ENCODE data around the gene SUMF1. TPM values are rescaled to one million over a fixed set of nuclear protein-coding genes. Genes with fewer than 3 reads are reported as not detected.

The SUMF1 gene
- total and polyA plus RNA-seq, 2 of the 4 experiments (the other 2 are of a cell fraction) = 26.3 to 38.4 TPM

DNA sequence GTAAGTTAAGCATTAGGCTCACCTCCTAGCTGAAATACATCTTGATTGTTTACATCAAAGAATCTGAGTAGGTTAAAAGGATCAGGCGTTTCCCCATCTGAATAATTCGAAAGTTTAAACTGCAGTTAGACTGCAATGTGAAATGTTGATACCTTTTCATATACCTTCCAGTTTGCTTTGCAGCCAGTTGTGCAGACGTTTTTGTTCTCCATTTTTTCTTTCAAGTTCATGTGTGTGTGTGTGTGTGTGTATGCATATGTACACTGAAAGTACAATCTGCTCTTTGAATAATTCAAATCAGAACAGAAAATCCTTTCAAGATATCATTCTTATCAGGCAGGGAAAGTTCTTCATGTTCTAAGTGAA, 29.0 kb upstream of the SUMF1 start:
- Histone ChIP-seq H2BK120ac (ENCODE audit: low read depth, low read length) (no peak overlapping the region), H3K9me3 (ENCODE audit: control insufficient read depth, insufficient read depth, low read length) (no peaks in the 10 kb centered on the region), H2BK5ac (ENCODE audit: low read depth, low read length, poor library complexity, severe bottlenecking) (no peak overlapping the region), H2BK15ac (ENCODE audit: low read depth, low read length) (no peak overlapping the region), H3K56ac (ENCODE audit: extremely low read depth, insufficient read depth, low read length) (no peak overlapping the region), H3K14ac (replicated peaks; ENCODE audit: low read depth, low read length) (no peak overlapping the region), H2BK20ac (ENCODE audit: low read depth, low read length) (no peak overlapping the region), H4K20me1 (ENCODE audit: insufficient read depth, low read length) (no peaks in the 10 kb centered on the region), H3K36me3 (ENCODE audit: control insufficient read depth, insufficient read depth, low read length) (no peaks in the 10 kb centered on the region), H3K4me1 (ENCODE audit: control insufficient read depth, insufficient read depth, low read length) (no peaks in the 10 kb centered on the region; the same call in 1 of the 2 replicates), H3K4ac (ENCODE audit: low read depth, low read length) (no peak overlapping the region), H3K18ac (ENCODE audit: low read depth, low read length) (no peak overlapping the region), H3K4me3 (ENCODE audit: insufficient read depth, low read depth, low read length) (no peak overlapping the region), H3K9ac (ENCODE audit: low read depth, low read length) (no peak overlapping the region), H4K8ac (ENCODE audit: low read depth in 2 of 2, low read length in 2 of 2) (no peak overlapping the region), H2AFZ (replicated peaks; ENCODE audit: low read length, poor library complexity) (no peak overlapping the region), H3K79me1 (ENCODE audit: low read depth in 1 of 2, low read length in 2 of 2) (no peaks in the 10 kb centered on the region), H4K5ac (ENCODE audit: low read depth, low read length) (no peak overlapping the region), H3K9me1 (ENCODE audit: insufficient read depth, low read length) (no peaks in the 10 kb centered on the region; the same call in 1 of the 2 replicates), H3K4me2 (ENCODE audit: low read depth, low read length) (no peak overlapping the region), H2AK9ac (replicated peaks; ENCODE audit: low read depth, low read length, poor library complexity) (no peak overlapping the region), H2AK5ac (ENCODE audit: low read depth, low read length) (no peak overlapping the region), H3K27me3 (ENCODE audit: control insufficient read depth, insufficient read depth, low read length) (no peaks in the 10 kb centered on the region), H3K23ac (ENCODE audit: low read depth, low read length) (no peak overlapping the region), H3K27ac (ENCODE audit: insufficient read depth, low read length) (no peak overlapping the region), H4K91ac (ENCODE audit: insufficient read depth, low read depth, low read length) (no peak overlapping the region)
- no peak for TF ChIP-seq RCOR1 (IDR thresholded peaks at IDR 0.05; ENCODE audit: insufficient replicate concordance, low read length)
- WGBS, 2 experiments (ENCODE audit: extremely low coverage in 2 of 2, insufficient read length in 1 of 2) = no CpG with 5 or more reads among the region's 3 CpGs
- no peak for DNase-seq
- dilution Hi-C loops (cut with HindIII; ENCODE audit: low sequenced_read_pairs, unreplicated experiment) = no loop called here
- no peak for ATAC-seq (ENCODE audit: low read depth)
- in situ Hi-C loops (cut with MboI; ENCODE audit: low sequenced_read_pairs) = no loop called here
- ChIA-PET POLR2A (ENCODE audit: unreplicated experiment) (no interaction called here), CTCF (no interaction called here)
- no TSS peak for BruUV-seq (replicated peaks)
- intact Hi-C loops (cut with micrococcal nuclease) = no loop called here
